ENCODE data around the gene PTS.
A peak's percentile ranks its signal among the peaks of the same experiment; 100 is the strongest.

PTS gene

DNA sequence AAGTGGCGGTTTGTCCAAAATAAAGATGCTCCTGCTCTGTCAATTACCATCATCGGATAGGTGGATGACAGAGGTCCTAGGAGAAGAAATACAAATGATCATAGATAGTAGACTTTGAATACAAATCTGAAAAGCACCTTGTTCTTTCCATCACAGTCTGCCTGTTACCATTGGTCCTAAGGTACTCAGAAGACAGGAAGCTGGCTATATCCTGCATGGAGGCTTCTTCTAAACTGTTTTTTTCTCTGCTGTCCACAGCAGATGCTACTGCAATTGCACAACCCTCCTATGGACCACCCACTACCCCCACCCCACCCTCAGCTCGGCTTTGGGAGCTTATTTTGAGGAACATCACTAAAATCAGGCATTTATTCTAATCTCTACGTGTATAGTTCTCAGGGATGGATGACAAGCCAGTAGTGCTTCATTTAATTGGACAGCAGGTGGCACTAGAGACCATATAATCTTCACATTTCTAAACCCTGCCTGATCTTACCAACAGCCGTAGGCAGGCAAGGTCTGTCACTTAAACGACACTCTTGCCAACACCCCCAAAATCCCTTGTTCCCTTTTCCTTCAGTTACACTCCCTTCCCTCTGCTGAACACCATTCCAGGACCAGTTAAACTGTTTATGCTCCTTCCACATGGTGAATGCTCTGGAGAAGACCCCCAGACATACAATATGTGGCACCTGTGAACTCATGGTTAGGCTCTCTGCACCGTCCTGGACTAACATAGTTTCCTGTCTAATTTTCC, 6.6 kb upstream of the PTS start:
- TF ChIP-seq, protein P1, sequence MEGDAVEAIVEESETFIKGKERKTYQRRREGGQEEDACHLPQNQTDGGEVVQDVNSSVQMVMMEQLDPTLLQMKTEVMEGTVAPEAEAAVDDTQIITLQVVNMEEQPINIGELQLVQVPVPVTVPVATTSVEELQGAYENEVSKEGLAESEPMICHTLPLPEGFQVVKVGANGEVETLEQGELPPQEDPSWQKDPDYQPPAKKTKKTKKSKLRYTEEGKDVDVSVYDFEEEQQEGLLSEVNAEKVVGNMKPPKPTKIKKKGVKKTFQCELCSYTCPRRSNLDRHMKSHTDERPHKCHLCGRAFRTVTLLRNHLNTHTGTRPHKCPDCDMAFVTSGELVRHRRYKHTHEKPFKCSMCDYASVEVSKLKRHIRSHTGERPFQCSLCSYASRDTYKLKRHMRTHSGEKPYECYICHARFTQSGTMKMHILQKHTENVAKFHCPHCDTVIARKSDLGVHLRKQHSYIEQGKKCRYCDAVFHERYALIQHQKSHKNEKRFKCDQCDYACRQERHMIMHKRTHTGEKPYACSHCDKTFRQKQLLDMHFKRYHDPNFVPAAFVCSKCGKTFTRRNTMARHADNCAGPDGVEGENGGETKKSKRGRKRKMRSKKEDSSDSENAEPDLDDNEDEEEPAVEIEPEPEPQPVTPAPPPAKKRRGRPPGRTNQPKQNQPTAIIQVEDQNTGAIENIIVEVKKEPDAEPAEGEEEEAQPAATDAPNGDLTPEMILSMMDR (conservative IDR thresholded peaks at IDR 0.05; ENCODE audit: control insufficient read depth, insufficient read depth, low read depth, low read length), result peak; percentile 69
- H3K4me3 ChIP-seq (ENCODE audit: control insufficient read depth, low read depth, low read length), result no peak overlapping the region
- peak; percentile 82 for DNase-seq (ENCODE audit: low read depth)

DNA sequence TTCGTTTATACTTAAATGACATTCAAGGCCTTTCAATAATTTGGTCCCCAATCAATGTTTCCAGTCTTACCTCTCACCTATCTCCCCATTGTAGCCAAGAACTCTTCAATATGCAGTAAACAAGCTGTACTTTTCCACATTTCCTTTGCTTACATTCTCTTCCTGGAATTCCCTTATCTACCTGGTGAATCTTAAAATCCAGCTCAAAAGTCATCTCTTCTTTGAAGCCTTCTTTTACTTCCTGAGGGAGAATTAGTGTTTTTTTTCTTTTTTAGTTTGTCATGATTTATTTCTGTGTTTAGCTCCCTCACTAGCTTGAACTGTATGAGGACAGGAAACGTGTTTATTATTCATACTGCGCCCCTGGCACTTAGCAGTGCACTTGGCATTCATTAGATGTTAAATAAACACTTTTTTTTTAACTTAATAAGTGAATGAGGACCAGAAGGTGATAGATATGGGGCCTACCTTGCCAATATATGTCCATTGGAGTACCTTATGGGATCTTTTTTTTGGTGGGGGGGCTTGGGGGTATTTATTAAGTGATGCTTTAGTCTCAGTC, 4.9 kb upstream of the PTS start:
- H3K4me3 ChIP-seq (ENCODE audit: control insufficient read depth, low read depth, low read length), result no peak overlapping the region
- no peak for DNase-seq (ENCODE audit: low read depth)
- TF ChIP-seq, protein P1 (conservative IDR thresholded peaks at IDR 0.05; ENCODE audit: control insufficient read depth, insufficient read depth, low read depth, low read length), result no peak

DNA sequence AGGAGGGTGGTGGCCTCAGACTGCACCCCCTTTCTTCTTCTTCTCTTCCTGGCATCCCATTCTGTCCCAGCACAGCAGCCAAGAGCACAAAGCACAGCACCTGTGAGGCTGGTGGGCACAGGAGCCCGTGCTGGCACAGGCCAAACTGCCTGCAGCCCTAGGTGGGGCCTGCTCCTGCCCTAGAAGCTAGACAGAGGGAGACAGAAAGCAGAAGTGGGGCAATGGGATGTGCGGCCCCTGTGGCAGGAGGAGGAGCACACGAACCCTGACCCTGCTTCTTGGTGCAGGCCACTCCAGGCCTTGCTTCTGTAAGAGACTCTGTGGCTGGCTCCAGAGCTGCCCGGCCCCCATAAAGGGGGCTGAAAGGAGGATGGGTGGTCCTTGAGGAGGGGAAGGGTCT, 3.9 kb upstream of the PTS start:
- TF ChIP-seq, protein P1 (conservative IDR thresholded peaks at IDR 0.05; ENCODE audit: control insufficient read depth, insufficient read depth, low read depth, low read length), result no peak
- no peak overlapping the region for H3K4me3 ChIP-seq (ENCODE audit: control insufficient read depth, low read depth, low read length)
- DNase-seq (ENCODE audit: low read depth), result no peak

DNA sequence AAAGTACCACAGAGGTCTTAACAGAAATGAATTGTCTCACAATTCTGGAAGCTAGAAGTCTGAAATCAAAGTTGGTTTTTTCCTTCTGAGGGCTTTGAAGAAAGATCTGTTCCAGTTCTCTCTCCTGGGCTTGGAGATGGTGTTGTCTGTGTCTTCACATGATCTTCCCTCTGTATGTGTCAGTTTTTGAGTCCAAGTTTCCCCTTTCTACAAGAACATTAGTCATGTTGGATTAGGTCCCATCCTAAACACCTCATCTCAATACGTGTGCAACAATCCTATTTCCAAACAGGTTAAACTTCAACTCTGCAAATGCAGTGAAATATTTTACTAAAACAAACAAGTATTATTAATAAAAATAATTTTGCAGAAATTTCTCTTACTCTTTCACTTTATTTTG, 3.1 kb upstream of the PTS start:
- peak; percentile 62 for DNase-seq (ENCODE audit: low read depth)
- H3K4me3 ChIP-seq (ENCODE audit: control insufficient read depth, low read depth, low read length), result no peak overlapping the region
- TF ChIP-seq, protein P1 (conservative IDR thresholded peaks at IDR 0.05; ENCODE audit: control insufficient read depth, insufficient read depth, low read depth, low read length), result no peak

DNA sequence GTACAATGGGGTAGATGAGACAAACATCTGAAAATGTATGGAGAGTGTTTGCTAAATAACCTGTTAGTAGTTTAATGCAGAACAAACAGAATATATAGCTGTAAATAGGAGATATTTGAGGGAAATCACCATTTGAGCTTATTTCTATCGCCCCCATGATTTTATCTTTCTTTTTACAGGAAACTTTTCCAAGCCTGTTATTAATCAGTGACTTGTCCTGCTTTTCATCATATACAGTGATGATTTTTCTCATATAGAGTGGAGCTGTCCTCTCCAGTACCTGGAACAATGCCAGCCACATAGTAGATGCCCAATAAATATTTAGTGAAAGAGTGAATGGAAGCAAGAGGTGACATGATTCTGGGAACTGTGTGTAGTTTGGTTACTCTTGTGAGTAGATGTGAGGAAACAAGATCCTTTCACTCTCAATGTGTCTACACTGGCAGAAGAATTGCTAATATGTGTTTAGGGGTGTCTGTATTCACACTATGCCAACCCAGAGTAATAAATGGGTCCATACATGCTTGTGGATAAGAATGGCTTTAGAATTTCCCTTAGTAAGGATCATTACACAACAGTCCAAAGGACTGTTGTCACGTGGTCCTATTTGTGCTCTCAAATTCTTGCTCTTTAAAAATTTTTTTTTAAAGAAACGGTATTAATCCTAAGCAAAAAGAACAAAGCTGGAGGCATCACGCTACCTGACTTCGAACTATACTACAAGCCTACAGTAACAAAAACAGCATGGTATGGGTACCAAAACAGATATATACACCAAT, 2.3 kb upstream of the PTS start:
- no peak for DNase-seq (ENCODE audit: low read depth)
- TF ChIP-seq, protein P1 (conservative IDR thresholded peaks at IDR 0.05; ENCODE audit: control insufficient read depth, insufficient read depth, low read depth, low read length), result no peak
- no peak overlapping the region for H3K4me3 ChIP-seq (ENCODE audit: control insufficient read depth, low read depth, low read length)

DNA sequence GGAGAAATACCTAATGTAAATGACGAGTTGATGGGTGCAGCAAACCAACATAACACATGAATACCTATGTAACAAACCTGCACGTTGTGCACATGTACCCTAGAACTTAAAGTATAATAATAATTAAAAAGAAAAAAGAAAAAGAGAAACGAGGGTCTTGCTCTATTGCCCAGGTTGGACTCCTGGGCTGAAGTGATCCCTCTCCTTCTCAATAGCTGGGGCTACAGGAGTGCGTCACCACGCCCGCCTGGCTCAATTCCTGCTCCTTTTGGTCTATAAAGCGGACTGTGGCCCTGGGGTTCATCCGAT, 521 bp upstream of the PTS start:
- peak; percentile 86 for DNase-seq (ENCODE audit: low read depth)
- TF ChIP-seq, protein P1 (conservative IDR thresholded peaks at IDR 0.05; ENCODE audit: control insufficient read depth, insufficient read depth, low read depth, low read length), result no peak

More for the DNA sequence above, 521 bp upstream of the PTS start:
- peak overlapping the region; percentile 92 for H3K4me3 ChIP-seq (ENCODE audit: control insufficient read depth, low read depth, low read length)

Data from fibroblast of mammary gland (primary cell).